ENCODE measurements around the gene RIN1. TPM values are rescaled to one million over a fixed set of nuclear protein-coding genes. Genes with fewer than 3 reads are reported as not detected.
"Not testable (repeated sequence)": the region's sequence is repeated elsewhere in the genome, so short reads cannot be mapped to it uniquely, and the experiment has no call there.

The RIN1 gene
- total RNA-seq, 1 donor from 2014 or later = 1.0 TPM

GRCh38 chr11:66313321-66314185 is 22.7 kb downstream of the RIN1 start:
- ATAC-seq (ENCODE audit: poor library complexity) = no peak
- intact Hi-C loops (cut with DNase I) = loop anchor here (10.0 kb wide), 1 partner anchor 71 kb away; no protein-coding TSS in a partner anchor
- peak; percentile 67 for DNase-seq

- ATAC-seq (ENCODE audit: poor library complexity) (peak; percentile 82), DNase-seq (peak; percentile 100)
- intact Hi-C loops (cut with DNase I) = loop anchor here (10.0 kb wide), 1 partner anchor 72 kb away; no protein-coding TSS in a partner anchor
These were observed 23.5 kb downstream of the RIN1 start for GRCh38 chr11:66312549-66313320.

GRCh38 chr11:66311965-66312548 is 24.2 kb downstream of the RIN1 start:
- intact Hi-C loops (cut with DNase I) = loop anchor here (2.0 to 10.0 kb wide), 2 partner anchors 17 to 73 kb away; no protein-coding TSS in a partner anchor
- DNase-seq (peak; percentile 96), ATAC-seq (ENCODE audit: poor library complexity) (peak; percentile 84)

GRCh38 chr11:66311470-66311964 is 24.7 kb downstream of the RIN1 start:
- DNase-seq (no peak), ATAC-seq (ENCODE audit: poor library complexity) (no peak)
- intact Hi-C loops (cut with DNase I) = loop anchor here (2.0 to 10.0 kb wide), 2 partner anchors 17 to 73 kb away; no protein-coding TSS in a partner anchor

- not testable (repeated sequence) for ATAC-seq (ENCODE audit: poor library complexity); DNase-seq
- intact Hi-C loops (cut with DNase I) = loop anchor here (2.0 to 10.0 kb wide), 2 partner anchors 18 to 74 kb away; no protein-coding TSS in a partner anchor
These were observed 25.3 kb downstream of the RIN1 start for GRCh38 chr11:66310803-66311440.

GRCh38 chr11:66310324-66310723 is 25.9 kb downstream of the RIN1 start:
- DNase-seq (no peak), ATAC-seq (ENCODE audit: poor library complexity) (no peak)
- intact Hi-C loops (cut with DNase I) = loop anchor here (2.0 to 10.0 kb wide), 2 partner anchors 18 to 74 kb away; no protein-coding TSS in a partner anchor

GRCh38 chr11:66309475-66309874 is 26.8 kb downstream of the RIN1 start:
- ATAC-seq (ENCODE audit: poor library complexity) (no peak), DNase-seq (no peak)
- intact Hi-C loops (cut with DNase I) = no loop called here

- no peak for DNase-seq
- ATAC-seq (ENCODE audit: poor library complexity) = no peak
- intact Hi-C loops (cut with DNase I) = no loop called here
These were observed 33.6 kb downstream of the RIN1 start for GRCh38 chr11:66302656-66303055.

- intact Hi-C loops (cut with DNase I) = no loop called here
- ATAC-seq (ENCODE audit: poor library complexity) (peak; percentile 70), DNase-seq (no peak)
These were observed 37.0 kb downstream of the RIN1 start for GRCh38 chr11:66299186-66299585.

GRCh38 chr11:66297610-66298009 is 38.6 kb downstream of the RIN1 start:
- no peak for DNase-seq
- intact Hi-C loops (cut with DNase I) = no loop called here
- ATAC-seq (ENCODE audit: poor library complexity) = no peak

- ATAC-seq (ENCODE audit: poor library complexity) = no peak
- intact Hi-C loops (cut with DNase I) = no loop called here
- no peak for DNase-seq
These were observed 41.3 kb downstream of the RIN1 start for GRCh38 chr11:66294626-66295620.

- intact Hi-C loops (cut with DNase I) = no loop called here
- no peak for DNase-seq
- no peak for ATAC-seq (ENCODE audit: poor library complexity)
These were observed 42.2 kb downstream of the RIN1 start for GRCh38 chr11:66293777-66294625.

- ATAC-seq (ENCODE audit: poor library complexity) (no peak), DNase-seq (no peak)
- intact Hi-C loops (cut with DNase I) = no loop called here
These were observed 42.9 kb downstream of the RIN1 start for GRCh38 chr11:66293352-66293751.

GRCh38 chr11:66292543-66293332 is 43.5 kb downstream of the RIN1 start:
- intact Hi-C loops (cut with DNase I) = no loop called here
- DNase-seq (no peak), ATAC-seq (ENCODE audit: poor library complexity) (no peak)

- no peak for ATAC-seq (ENCODE audit: poor library complexity)
- intact Hi-C loops (cut with DNase I) = no loop called here
- DNase-seq = no peak
These were observed 44.3 kb downstream of the RIN1 start, which contains the start of gene TMEM151A for GRCh38 chr11:66291706-66292542. TMEM151A (plus strand) TSS chr11:66291894; CDS start chr11:66292014, 120 bp downstream.
